IMR-90 (cell line): ENCODE data around the gene FARS2. TPM values are rescaled to one million over a fixed set of nuclear protein-coding genes. Genes with fewer than 3 reads are reported as not detected.

Source experiments
- ATAC-seq: fragments of 200-7000 bp; cut with Tn5 transposase; 2 replicates; pipeline ENCODE4 v1.9.1; 2020; ENCODE audit warnings: low read depth, mild to moderate bottlenecking, moderate library complexity
- BruUV-seq: library from RNA; stranded (reverse); fragments of 400-500 nt; replicated peaks from 2 replicates; lab custom pipeline; 2021; lab: Mats Ljungman, UMichigan
- CTCF ChIA-PET: fragments of 300-600 bp; formaldehyde crosslinking; extraction: SDS; loops from one replicate; lab custom pipeline; 2021; ENCODE audit warnings: antibody characterized with exemption; lab: Yijun Ruan, JAX
- POLR2A ChIA-PET: fragments of 300-600 bp; sonication (Branson Sonifier 250); formaldehyde crosslinking; loops from one replicate; lab custom pipeline; 2022; ENCODE audit warnings: antibody characterized with exemption; ENCODE audit not compliant: unreplicated experiment; lab: Charles Lee
- DNase-seq: peaks from one replicate; pipeline ENCODE4 v3.0.0; 2013
- H2AFZ ChIP-seq: replicated peaks from 2 replicates; pipeline ENCODE3; 2013; ENCODE audit warnings: low read length, mild to moderate bottlenecking; ENCODE audit not compliant: poor library complexity
- H2AK5ac ChIP-seq: 2 replicates; pipeline ENCODE4 v1.6.1; 2013; ENCODE audit warnings: low read depth, low read length, inconsistent platforms
- H2AK9ac ChIP-seq: replicated peaks from 2 replicates; pipeline ENCODE3; 2013; ENCODE audit warnings: mild to moderate bottlenecking, low read depth, low read length, moderate library complexity; ENCODE audit not compliant: poor library complexity
- H2BK120ac ChIP-seq: 2 replicates; pipeline ENCODE4 v1.6.1; 2013; ENCODE audit warnings: low read depth, low read length, inconsistent platforms
- H2BK15ac ChIP-seq: 3 replicates; pipeline ENCODE4 v1.6.1; 2013; ENCODE audit warnings: low read depth, low read length, inconsistent platforms
- H2BK20ac ChIP-seq: 2 replicates; pipeline ENCODE4 v1.6.1; 2013; ENCODE audit warnings: low read depth, mild to moderate bottlenecking, inconsistent platforms, low read length, moderate library complexity
- H2BK5ac ChIP-seq: 2 replicates; pipeline ENCODE4 v1.6.1; 2013; ENCODE audit warnings: mild to moderate bottlenecking, low read depth, low read length, inconsistent platforms; ENCODE audit not compliant: poor library complexity, severe bottlenecking
- H3K14ac ChIP-seq: replicated peaks from 2 replicates; pipeline ENCODE4 v1.6.1; 2013; ENCODE audit warnings: low read depth, low read length, inconsistent platforms
- H3K18ac ChIP-seq: 2 replicates; pipeline ENCODE4 v1.6.1; 2013; ENCODE audit warnings: low read depth, low read length, control low read depth
- H3K23ac ChIP-seq: 2 replicates; pipeline ENCODE4 v1.6.1; 2013; ENCODE audit warnings: low read depth, low read length, inconsistent platforms
- H3K27ac ChIP-seq: 2 replicates; pipeline ENCODE4 v1.5.1; 2013; ENCODE audit warnings: mild to moderate bottlenecking, control low read depth, low read length; ENCODE audit not compliant: insufficient read depth
- H3K27me3 ChIP-seq: 2 replicates; pipeline ENCODE4 v1.6.1; 2013; ENCODE audit warnings: low read length; ENCODE audit not compliant: control insufficient read depth, insufficient read depth
- H3K36me3 ChIP-seq: 2 replicates; pipeline ENCODE4 v1.6.1; 2013; ENCODE audit warnings: low read length, mixed read lengths; ENCODE audit not compliant: control insufficient read depth, insufficient read depth
- H3K4ac ChIP-seq: 2 replicates; pipeline ENCODE4 v1.6.1; 2013; ENCODE audit warnings: low read depth, low read length, inconsistent platforms
- H3K4me1 ChIP-seq: 2 replicates; pipeline ENCODE4 v1.6.1; 2013; ENCODE audit warnings: low read length, mixed read lengths; ENCODE audit not compliant: control insufficient read depth, insufficient read depth
- H3K4me2 ChIP-seq: 2 replicates; pipeline ENCODE4 v1.6.1; 2013; ENCODE audit warnings: low read depth, mild to moderate bottlenecking, control low read depth, low read length, moderate library complexity
- H3K4me3 ChIP-seq: 2 replicates; pipeline ENCODE4 v1.5.1; 2013; ENCODE audit warnings: low read depth, mild to moderate bottlenecking, control low read depth, low read length, moderate library complexity; ENCODE audit not compliant: insufficient read depth
- H3K56ac ChIP-seq: 2 replicates; pipeline ENCODE4 v1.6.1; 2013; ENCODE audit warnings: low read length, inconsistent platforms; ENCODE audit not compliant: insufficient read depth; ENCODE audit errors: extremely low read depth
- H3K79me1 ChIP-seq, 2 experiments: 2 replicates each; pipeline ENCODE4 v1.6.1; 2013; ENCODE audit warnings: low read length in 2 of 2, inconsistent platforms in 1 of 2, low read depth in 1 of 2
- H3K9ac ChIP-seq: 2 replicates; pipeline ENCODE4 v1.6.1; 2013; ENCODE audit warnings: low read depth, low read length, control low read depth
- H3K9me1 ChIP-seq: 2 replicates; pipeline ENCODE4 v1.6.1; 2013; ENCODE audit warnings: low read length, inconsistent platforms; ENCODE audit not compliant: insufficient read depth
- H3K9me3 ChIP-seq: 2 replicates; pipeline ENCODE4 v1.6.1; 2013; ENCODE audit warnings: low read length; ENCODE audit not compliant: control insufficient read depth, insufficient read depth
- H4K20me1 ChIP-seq: 2 replicates; pipeline ENCODE4 v1.6.1; 2013; ENCODE audit warnings: low read length, inconsistent platforms; ENCODE audit not compliant: insufficient read depth
- H4K5ac ChIP-seq: 2 replicates; pipeline ENCODE4 v1.6.1; 2013; ENCODE audit warnings: mild to moderate bottlenecking, low read depth, low read length, control low read depth
- H4K8ac ChIP-seq, 2 experiments: 2 replicates each; pipeline ENCODE4 v1.6.1; 2013; ENCODE audit warnings: low read depth in 2 of 2, low read length in 2 of 2, control low read depth in 1 of 2, inconsistent platforms in 1 of 2
- H4K91ac ChIP-seq: 2 replicates; pipeline ENCODE4 v1.6.1; 2013; ENCODE audit warnings: low read depth, low read length, inconsistent platforms; ENCODE audit not compliant: insufficient read depth
- MXI1 ChIP-seq: IDR thresholded peaks from 2 replicates; pipeline ENCODE4 v1.6.1; 2012; ENCODE audit warnings: low read depth, mild to moderate bottlenecking, low read length, moderate library complexity, borderline replicate concordance
- RAD21 ChIP-seq: IDR thresholded peaks from 2 replicates; pipeline ENCODE4 v1.6.1; 2012; ENCODE audit warnings: low read length, improper control_type of control experiment
- WGBS, 2 experiments: methylation state at CpG; one replicate each; pipeline versions ENCODE4 v1.1.5 to v1.1.7; 2013; ENCODE audit warnings: missing lambda C conversion rate in 2 of 2; ENCODE audit not compliant: insufficient read length in 1 of 2; ENCODE audit errors: extremely low coverage in 2 of 2; 5-methylcytosine and 5-hydroxymethylcytosine counted together
- dilution Hi-C: fragments of 300-500 bp; cut with HindIII; formaldehyde crosslinking; loops from one replicate; pipeline ENCODE4 v1.14.3; 2018; ENCODE audit warnings: low sequenced_read_pairs; ENCODE audit not compliant: unreplicated experiment
- in situ Hi-C: fragments of 300-500 bp; cut with MboI; formaldehyde crosslinking; loops from 3 replicates; pipeline ENCODE4 v1.14.3; 2019; ENCODE audit warnings: low sequenced_read_pairs, inconsistent platforms, mixed read lengths
- intact Hi-C: fragments of 100-400 bp; cut with micrococcal nuclease; formaldehyde crosslinking; loops from 2 replicates; pipeline ENCODE4 v1.10.0; 2022
- polyA plus RNA-seq, 3 experiments: library from polyadenylated mRNA; depleted of rRNA; stranded (reverse); fragments of >200 nt; gene quantifications; 2 replicates each; pipeline ENCODE4 v1.2.3, GENCODE V29; 2012; ENCODE audit warnings: low replicate concordance in 1 of 3
- total RNA-seq: library from RNA; depleted of rRNA; stranded (reverse); fragments of >200 nt; gene quantifications from 2 replicates; pipeline ENCODE4 v1.2.3, GENCODE V29; 2012

The FARS2 gene
- total and polyA plus RNA-seq, 2 of the 4 experiments (the other 2 are of a cell fraction): 12.1 to 28.9 TPM

- no peaks in the 10 kb centered on the region for H3K27me3 ChIP-seq
- ATAC-seq: peak; percentile 33
- peak overlapping the region; percentile 96 for H3K4me2 ChIP-seq
- peak overlapping the region; percentile 69 for H3K9ac ChIP-seq
- no peak overlapping the region for H3K27ac ChIP-seq
- H2AFZ ChIP-seq: peak overlapping the region; percentile 87
- no TSS peak for BruUV-seq
- H2BK20ac ChIP-seq: no peak overlapping the region
- peak overlapping the region; percentile 83 for H3K23ac ChIP-seq
- H3K14ac ChIP-seq: peak overlapping the region; percentile 80
- ChIA-PET POLR2A (interaction anchor here (0.6 kb wide), 1 partner anchor 32 kb away, joined by 6 read pairs; no protein-coding TSS in a partner anchor), CTCF (no interaction called here)
- peak overlapping the region; percentile 56 for H4K5ac ChIP-seq
- peak overlapping the region; percentile 89 for H3K4me3 ChIP-seq
- H3K4ac ChIP-seq: peak overlapping the region; percentile 24; the same call in 1 of the 2 replicates
- 0 out of 3 replicates have a peak overlapping the region, but pooled peaks have one; percentile 41 for H2BK15ac ChIP-seq
- H4K20me1 ChIP-seq: no peaks in the 10 kb centered on the region
- H3K9me3 ChIP-seq: no peaks in the 10 kb centered on the region
- H3K79me1 ChIP-seq: peaks cover 22 to 36% of the 10 kb centered on the region in 2 experiments
- no peak overlapping the region for H2AK9ac ChIP-seq
- intact Hi-C loops (loop anchor here (2.0 to 5.0 kb wide), 3 partner anchors 117 to 142 kb away; no protein-coding TSS in a partner anchor), in situ Hi-C loops (no loop called here), dilution Hi-C loops (no loop called here)
- H3K56ac ChIP-seq: peak overlapping the region; percentile 66; the same call in 1 of the 2 replicates
- no peaks in the 10 kb centered on the region for H3K4me1 ChIP-seq
- H2AK5ac ChIP-seq: peak overlapping the region; percentile 10; the same call in 1 of the 2 replicates
- DNase-seq: peak; percentile 39
- peak overlapping the region; percentile 44 for H2BK5ac ChIP-seq
- H3K36me3 ChIP-seq: no peaks in the 10 kb centered on the region
- no peak overlapping the region; the same call in 1 of the 2 replicates for H4K91ac ChIP-seq
- H3K18ac ChIP-seq: no peak overlapping the region
- peak overlapping the region; percentile 86 to 97 for H4K8ac ChIP-seq
- H2BK120ac ChIP-seq: 0 out of 2 replicates have a peak overlapping the region, but pooled peaks have one; percentile 9
- WGBS, 2 experiments: 0% methylated on average over 4 of the region's 22 CpGs; no CpG with 5 or more reads in 1 of the 2 experiments
- peaks cover 2% of the 10 kb centered on the region; the same call in 1 of the 2 replicates for H3K9me1 ChIP-seq
- peak; percentile 88; the same call in 1 of the 2 replicates for TF ChIP-seq MXI1
- no peak for TF ChIP-seq RAD21
These were observed 1.1 kb upstream of the FARS2 start for GRCh38 chr6:5260111-5260620.
